Cardiac fibroblast (primary cell): Measurements from ENCODE around the gene UBE2E3.

Experiments
- DNase-seq, 2 donors: peaks; one replicate each; pipeline versions ENCODE4 v3.0.0 to v3.0.0-alpha.2; 2010; ENCODE audit warnings: low read depth in 2 of 2
- H3K4me3 ChIP-seq, 2 donors: replicated peaks in 1 of 2; 1 replicate in 1 of 2; 2 replicates in 1 of 2; pipeline ENCODE4 v1.5.1; 2011; ENCODE audit warnings: low read depth in 2 of 2, low read length in 2 of 2, mild to moderate bottlenecking in 2 of 2, moderate library complexity in 1 of 2
- TF ChIP-seq, protein P1 (sequence below): IDR thresholded peaks from one replicate; pipeline ENCODE4 v1.5.1; 2011; ENCODE audit warnings: low read depth, mild to moderate bottlenecking, low read length, inconsistent platforms

The UBE2E3 gene

DNA sequence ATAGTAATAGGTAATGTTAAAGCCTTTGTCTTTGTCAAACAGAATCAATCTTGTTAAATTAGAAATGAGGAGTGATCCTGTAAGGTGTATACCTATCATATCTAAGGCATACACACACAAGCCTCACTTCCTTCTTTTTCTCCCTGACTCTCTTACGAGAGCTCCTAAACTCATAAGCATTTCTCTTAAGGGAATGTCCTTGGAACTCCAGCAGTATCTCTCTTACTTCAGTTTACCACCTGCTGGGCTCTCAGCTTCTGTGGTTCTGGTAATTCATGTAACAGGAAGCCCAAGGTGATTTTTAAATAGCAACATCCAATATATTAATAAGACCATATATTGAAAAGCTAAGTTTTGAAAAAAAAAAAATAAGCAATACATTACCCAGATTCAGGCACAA lies 85.9 kb downstream of the UBE2E3 start:
- DNase-seq = no peak
- H3K4me3 ChIP-seq = no peak overlapping the region
- TF ChIP-seq, protein P1, sequence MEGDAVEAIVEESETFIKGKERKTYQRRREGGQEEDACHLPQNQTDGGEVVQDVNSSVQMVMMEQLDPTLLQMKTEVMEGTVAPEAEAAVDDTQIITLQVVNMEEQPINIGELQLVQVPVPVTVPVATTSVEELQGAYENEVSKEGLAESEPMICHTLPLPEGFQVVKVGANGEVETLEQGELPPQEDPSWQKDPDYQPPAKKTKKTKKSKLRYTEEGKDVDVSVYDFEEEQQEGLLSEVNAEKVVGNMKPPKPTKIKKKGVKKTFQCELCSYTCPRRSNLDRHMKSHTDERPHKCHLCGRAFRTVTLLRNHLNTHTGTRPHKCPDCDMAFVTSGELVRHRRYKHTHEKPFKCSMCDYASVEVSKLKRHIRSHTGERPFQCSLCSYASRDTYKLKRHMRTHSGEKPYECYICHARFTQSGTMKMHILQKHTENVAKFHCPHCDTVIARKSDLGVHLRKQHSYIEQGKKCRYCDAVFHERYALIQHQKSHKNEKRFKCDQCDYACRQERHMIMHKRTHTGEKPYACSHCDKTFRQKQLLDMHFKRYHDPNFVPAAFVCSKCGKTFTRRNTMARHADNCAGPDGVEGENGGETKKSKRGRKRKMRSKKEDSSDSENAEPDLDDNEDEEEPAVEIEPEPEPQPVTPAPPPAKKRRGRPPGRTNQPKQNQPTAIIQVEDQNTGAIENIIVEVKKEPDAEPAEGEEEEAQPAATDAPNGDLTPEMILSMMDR = no peak

- TF ChIP-seq, protein P1 = no peak
- peak; percentile 63 to 69 for DNase-seq
- no peak overlapping the region for H3K4me3 ChIP-seq
Observed at GRCh38 chr2:181070119-181070835, 89.9 kb downstream of the UBE2E3 start.

DNA sequence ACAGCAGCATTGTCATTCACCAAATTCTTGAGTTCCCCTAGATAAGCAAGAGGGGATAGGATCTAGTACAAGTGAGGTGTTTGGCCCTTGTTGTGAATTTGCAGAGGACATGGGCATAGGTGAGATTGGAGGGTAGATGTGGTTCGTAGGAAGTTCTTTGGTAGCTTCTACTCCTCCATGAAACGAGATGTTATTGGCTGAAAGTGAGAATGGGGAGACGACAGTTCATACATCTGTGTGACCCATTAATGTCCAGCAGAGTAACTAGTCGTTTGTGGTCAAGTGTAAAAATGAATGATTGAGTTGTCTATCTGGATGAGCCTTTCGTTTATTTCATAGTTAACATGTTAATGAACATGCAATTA lies 90.4 kb downstream of the UBE2E3 start:
- H3K4me3 ChIP-seq = no peak overlapping the region
- no peak for DNase-seq
- TF ChIP-seq, protein P1 = no peak

DNA sequence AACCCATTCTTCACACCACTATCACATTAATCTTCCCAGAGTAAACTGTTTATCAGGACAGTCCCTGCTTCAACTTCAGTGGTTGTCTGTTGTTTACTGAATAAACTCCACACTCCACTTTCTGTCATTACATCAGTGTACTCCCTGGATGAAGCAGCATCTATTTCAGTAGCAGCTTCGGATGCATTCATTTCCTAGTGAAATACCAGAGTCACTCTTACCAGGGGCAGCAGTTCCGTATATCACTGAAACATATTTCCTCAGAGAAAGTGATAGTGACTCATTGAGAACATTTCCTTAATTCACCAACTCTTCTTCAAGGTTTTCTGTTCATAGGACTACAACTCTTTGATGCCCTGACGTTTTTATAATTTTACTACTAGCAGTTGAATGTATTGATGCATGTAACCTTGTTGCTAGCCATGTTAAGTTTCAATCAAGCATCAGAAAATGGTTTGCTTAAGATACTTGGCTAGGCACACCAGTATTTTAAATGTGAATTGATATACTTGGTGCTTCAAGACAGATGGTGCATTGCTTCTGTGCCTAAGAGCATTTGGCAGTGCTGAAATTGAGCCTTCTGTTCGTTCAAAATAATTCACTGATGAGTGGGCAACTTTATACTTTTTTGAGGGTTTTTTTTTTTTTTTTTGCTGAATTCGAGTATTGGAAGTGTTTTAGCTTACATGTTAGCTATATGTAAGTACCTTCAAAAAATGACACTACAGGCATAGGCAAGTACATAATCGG lies 92.3 kb downstream of the UBE2E3 start:
- TF ChIP-seq, protein P1 = no peak
- DNase-seq = peak; percentile 61 to 73
- H3K4me3 ChIP-seq = no peak overlapping the region

- no peak overlapping the region for H3K4me3 ChIP-seq
- TF ChIP-seq, protein P1 = no peak
Observed at GRCh38 chr2:181073896-181074295, 93.5 kb downstream of the UBE2E3 start.

DNA sequence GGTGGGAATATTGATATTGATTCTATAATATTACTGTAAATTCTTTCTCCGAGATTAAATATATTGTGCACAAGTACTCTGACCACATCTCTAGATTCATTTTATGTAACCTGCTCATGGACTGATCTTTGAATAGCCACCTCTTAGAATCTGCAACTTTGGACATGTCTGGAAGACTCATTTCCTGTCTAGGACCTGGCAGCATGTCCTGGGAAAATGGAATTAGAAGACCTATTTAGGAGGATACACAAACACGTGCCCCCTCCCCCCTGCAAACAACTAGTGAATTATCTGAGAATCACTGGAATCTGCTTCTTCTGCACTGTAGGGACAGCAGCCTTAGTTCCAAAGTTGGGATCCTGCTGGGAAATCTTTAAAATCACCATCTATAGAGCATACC lies 94.1 kb downstream of the UBE2E3 start:
- DNase-seq = peak in 1 of 2 donors; percentile 55
- no peak overlapping the region for H3K4me3 ChIP-seq
- TF ChIP-seq, protein P1 = no peak

More at GRCh38 chr2:181073896-181074295, 93.5 kb downstream of the UBE2E3 start:
- DNase-seq = peak; percentile 36 to 40
